ENCODE data around the gene VSIG1.

The VSIG1 gene

GRCh38 chrX:108068121-108068520, 23.3 kb downstream of the VSIG1 start:
- DNase-seq, result no peak

GRCh38 chrX:108070891-108071290, 26.0 kb downstream of the VSIG1 start:
- DNase-seq, result no peak

GRCh38 chrX:108071578-108071977, 26.7 kb downstream of the VSIG1 start:
- DNase-seq, result no peak

- DNase-seq, result no peak
Measured at GRCh38 chrX:108072746-108073145, 27.9 kb downstream of the VSIG1 start.

- DNase-seq, result no peak
Measured at GRCh38 chrX:108081110-108081509, 36.2 kb downstream of the VSIG1 start.

- no peak for DNase-seq
Measured at GRCh38 chrX:108087792-108088191, 42.9 kb downstream of the VSIG1 start.

DNA sequence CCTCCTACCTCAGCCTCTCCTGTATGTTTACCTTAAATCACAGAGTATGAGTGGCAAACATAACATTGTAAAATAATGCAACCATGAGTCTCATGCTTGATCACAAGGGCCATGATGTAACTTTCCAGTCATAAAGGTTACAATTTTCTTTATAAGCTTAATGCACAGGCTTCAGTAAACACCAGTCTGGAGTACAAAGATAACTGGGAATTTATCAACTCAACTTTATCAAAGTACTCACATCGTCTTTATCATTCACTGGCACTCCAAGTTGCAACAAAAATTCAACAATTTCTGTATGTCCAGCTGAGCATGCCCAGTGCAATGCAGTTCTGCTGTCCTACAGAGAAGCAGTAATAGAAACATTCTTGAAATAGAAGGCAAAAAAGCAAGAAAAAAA, 43.6 kb downstream of the VSIG1 start:
- DNase-seq, result no peak

DNA sequence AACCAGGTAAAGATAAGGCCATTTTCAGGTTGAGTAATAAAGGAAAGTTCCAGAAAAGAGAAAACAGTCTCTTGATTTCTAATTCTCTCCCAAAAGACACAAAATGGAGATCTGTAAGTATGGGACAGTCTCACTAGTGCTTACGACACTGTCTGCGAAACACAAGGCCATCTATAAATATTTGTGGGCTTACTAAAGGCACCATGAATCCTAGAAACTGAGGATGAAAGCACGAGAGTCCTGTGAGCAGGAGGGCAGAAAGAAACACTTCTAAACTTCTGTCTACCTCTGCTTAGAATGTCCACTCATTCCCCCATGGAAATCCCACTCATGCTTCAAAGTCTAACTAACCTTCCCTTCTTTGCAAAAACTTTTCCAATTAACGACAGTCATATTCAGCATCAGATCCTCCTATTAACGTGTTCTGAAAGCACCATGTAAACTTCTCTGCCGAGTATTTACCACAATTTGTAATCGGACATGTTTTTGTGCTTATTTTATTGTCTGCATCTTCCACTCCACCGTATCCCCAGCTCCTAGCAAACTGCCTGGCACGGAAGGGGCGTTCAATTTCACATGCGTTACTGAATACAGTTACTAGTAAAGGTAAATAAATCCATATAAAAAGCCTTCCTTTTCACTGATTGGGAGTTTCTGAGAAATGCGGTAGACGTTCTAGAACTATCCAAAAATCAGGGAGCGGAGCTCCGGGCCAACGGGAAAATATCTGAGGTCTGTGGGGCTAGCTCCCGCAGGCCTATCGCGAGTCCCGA, 45.8 kb downstream of the VSIG1 start:
- DNase-seq, result no peak

DNA sequence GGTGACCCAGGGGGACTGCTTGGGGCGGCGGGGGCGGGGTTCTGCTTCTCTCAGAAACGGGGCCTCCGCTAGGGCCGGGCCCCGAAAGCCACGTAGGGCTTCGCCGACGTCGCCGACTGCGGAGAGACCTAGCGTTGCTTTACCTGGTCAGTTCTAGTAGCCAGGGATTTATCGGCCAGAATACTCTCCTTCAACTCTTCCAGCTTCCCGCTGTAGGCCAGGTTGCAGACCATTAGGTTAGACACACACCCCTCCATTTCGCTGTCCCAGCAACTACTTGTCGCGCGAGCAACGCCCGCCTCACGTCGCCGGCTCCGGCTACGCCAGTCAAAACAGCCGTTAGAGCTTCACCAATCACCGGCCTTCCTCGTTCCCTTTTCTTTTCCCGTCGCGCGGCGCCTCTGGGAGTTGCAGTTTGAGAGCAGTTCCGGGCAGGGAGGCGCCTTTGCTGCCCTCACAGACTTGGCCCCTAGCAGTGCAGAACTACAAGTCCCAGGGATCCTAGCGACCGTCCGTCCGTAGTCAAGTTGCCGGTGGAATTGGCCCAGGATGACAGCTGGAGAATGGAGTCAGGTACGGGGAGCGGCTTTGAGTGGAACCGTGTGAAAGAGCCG, 46.5 kb downstream of the VSIG1 start, which contains the start of the genes ATG4A and PSMD10:
Gene ATG4A (plus strand): TSS at position 515 of the 614 bp plus-strand sequence. CDS start 49 bp downstream, at position 564.
Gene PSMD10 (minus strand): TSS at position 279 of the 614 bp plus-strand sequence. CDS start 22 bp downstream, at position 257.
- peak; percentile 90 for DNase-seq

- DNase-seq, result peak; percentile 33
Measured at GRCh38 chrX:108091878-108092291, 47.0 kb downstream of the VSIG1 start.

DNA sequence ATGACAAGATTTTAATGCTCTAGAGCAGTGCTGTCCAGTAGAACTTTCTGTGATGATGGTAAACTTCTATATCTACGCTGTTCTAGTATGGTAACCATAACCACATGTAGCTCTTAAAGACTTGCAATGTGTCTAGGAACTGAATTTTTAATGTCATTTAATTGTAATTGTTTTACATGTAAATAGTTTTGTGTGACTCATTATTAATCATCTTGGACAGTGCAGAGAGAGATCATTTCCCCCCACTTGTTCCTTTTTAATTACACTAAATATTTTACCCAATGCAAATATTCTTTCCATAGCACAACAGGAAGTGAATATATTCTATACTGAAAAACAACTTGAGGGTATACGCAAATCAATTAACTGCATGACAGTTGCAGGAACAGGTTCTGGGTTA, 52.5 kb downstream of the VSIG1 start:
- DNase-seq, result no peak

- DNase-seq, result no peak
Measured at GRCh38 chrX:108105473-108105872, 60.6 kb downstream of the VSIG1 start.

DNA sequence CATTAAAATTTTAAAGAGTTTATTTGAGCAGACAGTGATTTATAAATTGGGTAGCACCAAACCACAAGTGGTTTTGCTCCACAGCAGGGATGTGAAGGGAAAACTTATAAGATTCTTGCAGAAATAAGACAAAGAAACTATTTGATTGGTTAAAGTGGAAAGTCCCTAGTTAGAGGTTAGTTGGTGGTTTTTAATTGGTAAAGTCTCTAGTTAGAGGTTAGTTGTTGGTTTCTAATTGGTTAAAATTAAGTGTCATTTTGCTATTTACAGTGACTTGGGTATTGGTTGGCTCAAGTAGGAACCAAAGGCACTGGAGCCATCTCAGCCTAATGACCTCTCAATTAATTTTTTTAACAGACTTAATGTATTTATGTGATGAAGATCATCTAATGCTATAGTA, 69.7 kb downstream of the VSIG1 start:
- no peak for DNase-seq

DNA sequence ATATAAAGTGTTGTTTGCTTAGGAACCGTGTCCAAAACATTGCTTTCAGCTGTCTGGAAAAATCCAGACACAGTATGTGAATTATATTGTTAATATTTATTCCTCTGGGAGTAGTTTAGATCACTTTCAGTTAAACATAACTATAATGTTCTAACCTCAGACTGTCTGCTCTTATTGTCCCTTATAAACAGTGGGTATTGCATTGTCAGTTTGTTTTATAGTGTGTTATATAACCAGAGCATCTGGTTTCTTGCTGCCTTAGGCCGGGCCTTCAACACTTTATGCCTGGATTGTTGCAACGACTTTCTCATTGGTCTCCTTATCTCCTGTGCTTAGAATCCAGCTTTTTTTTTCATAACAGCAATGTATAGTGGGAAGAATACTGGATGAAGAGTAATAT, 73.1 kb downstream of the VSIG1 start:
- no peak for DNase-seq

GRCh38 chrX:108121291-108121690, 76.4 kb downstream of the VSIG1 start:
- no peak for DNase-seq

DNA sequence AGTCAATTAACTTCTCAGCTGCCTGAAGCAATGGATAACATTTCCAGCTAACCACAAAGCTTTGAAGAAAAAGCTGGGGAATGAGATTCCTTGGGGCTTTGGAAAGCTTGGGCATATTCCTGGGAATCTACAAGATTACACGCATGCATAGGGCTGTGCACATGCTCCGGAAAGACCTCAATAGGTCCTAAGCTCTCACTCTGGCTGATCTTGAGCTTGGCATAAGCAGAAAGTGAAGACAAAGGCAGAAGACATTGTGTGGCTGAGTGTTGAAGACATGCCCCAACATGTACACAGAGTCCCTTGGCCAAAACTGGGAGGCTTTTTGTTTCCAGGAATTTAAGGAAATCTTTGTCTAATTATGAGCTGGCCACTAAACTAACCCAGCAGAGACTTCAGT, 77.9 kb downstream of the VSIG1 start:
- no peak for DNase-seq

GRCh38 chrX:108123591-108124366, 78.9 kb downstream of the VSIG1 start:
- DNase-seq, result no peak

GRCh38 chrX:108126661-108127060, 81.8 kb downstream of the VSIG1 start:
- no peak for DNase-seq

- no peak for DNase-seq
Measured at GRCh38 chrX:108127152-108127551, 82.3 kb downstream of the VSIG1 start.
